ENCODE results near the gene GPR31.
A peak's percentile ranks its signal among the peaks of the same experiment; 100 is the strongest.

Gene GPR31

GRCh38 chr6:167142433-167142761 lies 15.4 kb downstream of the GPR31 start:
- H3K4me3 ChIP-seq (ENCODE audit: low read depth, low read length), result no peak overlapping the region
- DNase-seq (ENCODE audit: low read depth), result no peak
- TF ChIP-seq CTCF (IDR thresholded peaks at IDR 0.05; ENCODE audit: low read depth, low read length, missing control alignments), result no peak

DNA sequence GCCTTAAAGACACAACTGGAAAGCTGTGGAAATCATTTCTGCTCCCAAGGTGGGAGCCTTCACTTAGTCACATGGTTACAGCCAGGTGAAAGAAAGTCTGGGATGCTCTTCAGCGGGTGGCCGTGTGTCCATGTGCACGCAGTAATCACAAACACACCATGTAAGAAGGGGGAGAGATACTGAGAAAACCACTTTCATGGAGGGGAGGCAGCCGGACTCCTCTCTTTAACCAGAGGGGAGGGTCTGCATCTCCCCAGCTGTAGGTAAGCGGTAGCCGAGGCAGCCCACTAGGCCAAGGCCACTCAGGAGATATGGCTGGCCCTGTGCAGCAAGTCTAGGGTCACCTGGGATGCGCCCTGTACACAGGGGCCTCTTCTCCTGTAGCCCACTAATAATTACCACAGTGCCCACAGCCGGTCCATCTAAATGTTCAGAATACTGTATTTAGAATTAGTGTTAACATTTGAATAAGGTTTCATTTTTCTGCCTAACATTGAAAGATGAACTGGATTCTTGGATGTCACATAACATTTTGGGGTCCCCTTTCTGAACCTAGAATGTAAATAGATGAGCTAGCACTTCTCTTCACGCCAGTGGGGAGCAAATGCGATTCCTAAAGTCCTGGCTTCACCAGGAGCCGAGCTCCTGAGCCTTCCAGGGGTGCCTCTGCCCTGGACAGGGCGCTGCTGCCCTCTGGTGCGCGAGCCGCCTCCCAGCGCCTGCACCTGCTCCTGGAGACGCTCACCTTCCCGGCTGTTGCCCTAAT lies 15.9 kb downstream of the GPR31 start:
- no peak for DNase-seq (ENCODE audit: low read depth)
- peak; percentile 92 for TF ChIP-seq CTCF (IDR thresholded peaks at IDR 0.05; ENCODE audit: low read depth, low read length, missing control alignments)
- H3K4me3 ChIP-seq (ENCODE audit: low read depth, low read length), result no peak overlapping the region

DNA sequence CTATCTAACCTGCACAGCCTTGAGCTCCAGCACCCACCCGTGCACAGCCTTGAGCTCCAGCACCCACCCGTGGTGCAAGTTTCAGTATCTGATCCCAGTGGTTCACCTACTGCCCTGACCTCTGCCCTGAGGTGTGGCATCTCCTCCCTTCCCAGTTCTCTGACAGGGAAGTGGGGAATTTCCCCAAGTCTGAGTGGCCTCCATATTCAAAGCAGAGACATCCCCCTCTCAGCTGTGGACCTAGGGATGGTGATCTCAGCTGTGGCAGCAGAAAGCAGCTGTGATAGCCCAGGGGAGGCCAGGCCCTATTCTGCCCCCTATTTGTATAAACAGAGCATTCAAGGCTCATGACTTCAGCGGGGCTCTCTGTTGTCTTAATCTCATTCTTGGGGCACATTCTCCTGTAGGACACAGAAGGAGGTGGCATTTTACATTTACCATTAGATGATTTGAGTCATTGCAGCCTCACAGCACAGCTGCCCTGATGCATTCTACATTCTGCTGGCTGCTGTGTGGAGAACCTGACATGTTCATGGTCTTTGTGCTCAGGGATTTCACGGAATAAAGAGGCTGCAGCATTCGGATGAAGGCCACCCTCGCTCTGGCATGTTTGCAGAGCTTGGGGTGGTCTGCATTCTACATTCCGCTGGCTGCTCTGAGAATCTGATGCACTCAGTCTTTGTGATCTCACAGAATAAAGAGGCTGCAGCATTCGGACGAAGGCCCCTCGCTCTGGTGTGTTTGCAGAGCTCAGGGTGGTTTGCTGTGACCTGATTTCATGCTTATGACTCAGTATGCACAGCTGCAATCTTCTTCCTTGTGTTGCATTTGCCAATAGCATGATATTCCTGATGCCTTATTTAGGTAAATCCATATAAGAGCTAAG lies 16.9 kb downstream of the GPR31 start:
- no peak for DNase-seq (ENCODE audit: low read depth)
- no peak overlapping the region for H3K4me3 ChIP-seq (ENCODE audit: low read depth, low read length)
- TF ChIP-seq CTCF (IDR thresholded peaks at IDR 0.05; ENCODE audit: low read depth, low read length, missing control alignments), result peak; percentile 2

GRCh38 chr6:167139761-167140160 lies 18.0 kb downstream of the GPR31 start:
- DNase-seq (ENCODE audit: low read depth), result no peak
- peak; percentile 4 for TF ChIP-seq CTCF (IDR thresholded peaks at IDR 0.05; ENCODE audit: low read depth, low read length, missing control alignments)
- H3K4me3 ChIP-seq (ENCODE audit: low read depth, low read length), result no peak overlapping the region

DNA sequence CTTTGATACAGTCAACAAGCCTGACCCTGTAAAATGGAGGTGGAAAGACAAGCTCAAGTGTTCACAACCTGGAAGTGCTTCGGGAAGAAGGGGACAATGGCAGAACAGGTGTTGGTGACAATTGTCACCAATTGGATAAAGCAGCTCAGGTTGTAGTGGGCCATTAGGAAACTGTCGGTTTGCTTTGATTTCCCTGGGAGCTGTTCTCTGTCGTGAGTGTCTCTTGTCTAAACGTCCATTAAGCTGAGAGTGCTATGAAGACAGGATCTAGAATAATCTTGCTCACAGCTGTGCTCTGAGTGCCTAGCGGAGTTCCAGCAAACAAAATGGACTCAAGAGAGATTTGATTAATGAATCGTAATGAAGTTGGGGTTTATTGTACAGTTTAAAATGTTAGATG lies 19.9 kb downstream of the GPR31 start:
- TF ChIP-seq CTCF (IDR thresholded peaks at IDR 0.05; ENCODE audit: low read depth, low read length, missing control alignments), result no peak
- no peak overlapping the region for H3K4me3 ChIP-seq (ENCODE audit: low read depth, low read length)
- DNase-seq (ENCODE audit: low read depth), result no peak

- H3K4me3 ChIP-seq (ENCODE audit: low read depth, low read length), result no peak overlapping the region
- no peak for DNase-seq (ENCODE audit: low read depth)
- no peak for TF ChIP-seq CTCF (IDR thresholded peaks at IDR 0.05; ENCODE audit: low read depth, low read length, missing control alignments)
Observed at GRCh38 chr6:167137081-167137480, 20.7 kb downstream of the GPR31 start.

Measured in GM12864 (cell line).